IPS DF 6.9 (cell line): Measurements from ENCODE around the gene PPTC7.
A peak's percentile ranks its signal among the peaks of the same experiment; 100 is the strongest.

Experiments used
- DNase-seq: peaks from one replicate; pipeline ENCODE4 v3.0.0-alpha.2; 2013; ENCODE audit warnings: low read depth, low spot score
- H3K27ac ChIP-seq: one replicate; pipeline ENCODE4 v1.5.1; 2013; ENCODE audit warnings: low read length, control low read depth
- H3K27me3 ChIP-seq: 2 replicates; pipeline ENCODE4 v1.6.1; 2013; ENCODE audit warnings: mild to moderate bottlenecking, low read length; ENCODE audit not compliant: control insufficient read depth, insufficient read depth
- H3K36me3 ChIP-seq: 2 replicates; pipeline ENCODE4 v1.6.1; 2013; ENCODE audit warnings: low read length; ENCODE audit not compliant: control insufficient read depth, insufficient read depth
- H3K4me1 ChIP-seq: 2 replicates; pipeline ENCODE4 v1.6.1; 2013; ENCODE audit warnings: low read length; ENCODE audit not compliant: control insufficient read depth, insufficient read depth
- H3K4me3 ChIP-seq: 2 replicates; pipeline ENCODE4 v1.5.1; 2013; ENCODE audit warnings: mild to moderate bottlenecking, low read length
- H3K9me3 ChIP-seq: 2 replicates; pipeline ENCODE4 v1.6.1; 2013; ENCODE audit warnings: low read length, inconsistent platforms; ENCODE audit not compliant: control insufficient read depth, insufficient read depth
- WGBS: extraction: QIAGEN DNeasy Blood & Tissue Kit; methylation state at CpG from one replicate; pipeline ENCODE4 v1.1.7; 2013; ENCODE audit warnings: mixed read lengths, missing lambda C conversion rate; ENCODE audit not compliant: insufficient read length, insufficient coverage; 5-methylcytosine and 5-hydroxymethylcytosine counted together

Gene PPTC7

DNA sequence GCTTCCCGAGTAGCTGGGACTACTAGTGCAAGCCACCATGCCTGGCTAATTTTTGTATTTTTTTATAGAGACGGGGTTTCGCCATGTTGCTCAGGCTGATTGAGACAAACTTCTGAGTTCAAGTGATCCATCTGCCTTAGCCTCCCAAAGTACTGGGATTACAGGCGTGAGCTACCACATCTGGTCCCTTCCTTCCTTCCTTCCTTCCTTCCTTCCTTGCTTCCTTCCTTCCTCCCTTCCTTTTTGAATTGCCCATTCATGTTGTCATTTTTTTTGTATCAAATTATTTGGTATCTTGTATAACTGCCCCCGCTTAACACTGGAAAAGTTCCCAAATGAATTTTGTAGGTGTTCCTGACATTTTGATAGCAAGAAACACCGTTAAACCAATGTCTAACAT is 69.3 kb downstream of the PPTC7 start:
- DNase-seq, result no peak
- no peaks in the 10 kb centered on the region for H3K9me3 ChIP-seq
- no peak overlapping the region for H3K4me3 ChIP-seq
- no CpG with 5 or more reads among the region's 6 CpGs for WGBS
- no peaks in the 10 kb centered on the region for H3K27me3 ChIP-seq
- no peaks in the 10 kb centered on the region for H3K36me3 ChIP-seq
- H3K4me1 ChIP-seq, result no peaks in the 10 kb centered on the region
- no peak overlapping the region for H3K27ac ChIP-seq

DNA sequence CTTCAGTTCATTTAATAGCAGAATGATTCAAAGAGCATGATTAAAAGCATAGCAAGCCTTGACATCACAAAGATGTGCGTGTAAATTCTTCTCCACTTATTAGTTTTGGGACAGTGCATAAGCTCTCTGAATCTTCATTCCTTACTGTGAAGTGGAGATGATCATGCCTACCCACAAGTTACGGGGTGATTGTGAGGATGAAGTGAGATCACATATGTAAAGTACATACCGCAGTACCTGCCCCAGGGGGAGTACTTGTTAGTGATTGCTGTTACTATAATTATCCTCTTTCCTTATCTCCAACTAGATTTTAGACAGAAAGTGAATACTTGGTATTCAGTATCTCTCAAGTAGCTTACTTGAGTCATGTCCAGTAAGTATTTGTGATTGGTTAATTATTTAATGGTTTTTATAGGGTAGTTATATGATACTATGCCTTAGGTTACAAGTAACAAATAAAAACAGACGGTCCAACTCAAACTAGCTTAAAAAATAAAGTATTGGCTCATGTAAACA is 75.0 kb downstream of the PPTC7 start:
- no peak for DNase-seq
- Histone ChIP-seq H3K27me3 (no peaks in the 10 kb centered on the region), H3K27ac (no peak overlapping the region), H3K9me3 (no peaks in the 10 kb centered on the region), H3K4me3 (no peak overlapping the region), H3K4me1 (no peaks in the 10 kb centered on the region), H3K36me3 (no peaks in the 10 kb centered on the region)
- WGBS, result no CpG with 5 or more reads among the region's 4 CpGs

DNA sequence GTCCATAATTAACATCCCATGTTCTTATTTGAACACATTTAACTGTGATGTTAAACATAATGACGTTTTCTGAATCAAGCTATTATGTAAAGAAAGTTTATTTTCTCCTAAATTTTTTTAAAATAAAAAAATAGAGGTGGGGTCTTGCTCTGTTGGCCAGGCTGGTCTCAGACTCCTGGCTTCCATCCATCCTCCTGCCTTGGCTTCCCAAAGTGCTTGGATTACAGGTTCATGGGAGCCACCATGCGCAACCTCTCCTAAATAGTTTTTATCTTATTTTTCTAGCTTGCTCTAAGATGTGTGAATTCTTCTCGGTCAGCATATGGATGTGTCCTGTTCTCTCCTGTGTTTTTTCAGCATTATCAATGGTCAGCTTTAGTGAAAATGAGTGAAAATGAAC is 77.8 kb downstream of the PPTC7 start:
- H3K36me3 ChIP-seq, result no peaks in the 10 kb centered on the region
- H3K4me3 ChIP-seq, result no peak overlapping the region
- no peak overlapping the region for H3K27ac ChIP-seq
- no peaks in the 10 kb centered on the region for H3K9me3 ChIP-seq
- H3K27me3 ChIP-seq, result no peaks in the 10 kb centered on the region; the same call in 1 of the 2 replicates
- DNase-seq, result no peak
- no peaks in the 10 kb centered on the region for H3K4me1 ChIP-seq
- no CpG with 5 or more reads among the region's 3 CpGs for WGBS

DNA sequence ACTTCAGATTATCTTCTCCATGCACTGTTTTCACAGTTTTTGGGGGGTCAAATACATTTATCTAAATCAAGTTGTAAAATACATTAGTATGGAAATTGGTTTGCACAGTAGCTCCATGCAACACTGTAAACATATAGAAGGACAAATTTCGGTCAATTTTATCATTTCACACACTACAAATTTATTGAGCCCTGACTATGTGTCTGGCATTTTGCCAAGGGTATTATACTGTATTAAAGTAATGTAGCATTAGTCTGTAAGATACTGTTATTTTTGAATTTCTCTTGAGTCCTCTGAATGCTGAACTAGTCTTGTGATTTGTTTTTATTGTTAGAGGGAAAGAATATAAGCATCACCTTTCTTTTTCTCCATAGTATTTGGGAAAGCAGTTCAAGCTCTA is 79.7 kb downstream of the PPTC7 start:
- Histone ChIP-seq H3K27me3 (no peaks in the 10 kb centered on the region; the same call in 1 of the 2 replicates), H3K9me3 (no peaks in the 10 kb centered on the region), H3K27ac (no peak overlapping the region), H3K4me1 (no peaks in the 10 kb centered on the region), H3K4me3 (no peak overlapping the region), H3K36me3 (no peaks in the 10 kb centered on the region)
- WGBS, result no CpG with 5 or more reads among the region's 1 CpG
- DNase-seq, result no peak

DNA sequence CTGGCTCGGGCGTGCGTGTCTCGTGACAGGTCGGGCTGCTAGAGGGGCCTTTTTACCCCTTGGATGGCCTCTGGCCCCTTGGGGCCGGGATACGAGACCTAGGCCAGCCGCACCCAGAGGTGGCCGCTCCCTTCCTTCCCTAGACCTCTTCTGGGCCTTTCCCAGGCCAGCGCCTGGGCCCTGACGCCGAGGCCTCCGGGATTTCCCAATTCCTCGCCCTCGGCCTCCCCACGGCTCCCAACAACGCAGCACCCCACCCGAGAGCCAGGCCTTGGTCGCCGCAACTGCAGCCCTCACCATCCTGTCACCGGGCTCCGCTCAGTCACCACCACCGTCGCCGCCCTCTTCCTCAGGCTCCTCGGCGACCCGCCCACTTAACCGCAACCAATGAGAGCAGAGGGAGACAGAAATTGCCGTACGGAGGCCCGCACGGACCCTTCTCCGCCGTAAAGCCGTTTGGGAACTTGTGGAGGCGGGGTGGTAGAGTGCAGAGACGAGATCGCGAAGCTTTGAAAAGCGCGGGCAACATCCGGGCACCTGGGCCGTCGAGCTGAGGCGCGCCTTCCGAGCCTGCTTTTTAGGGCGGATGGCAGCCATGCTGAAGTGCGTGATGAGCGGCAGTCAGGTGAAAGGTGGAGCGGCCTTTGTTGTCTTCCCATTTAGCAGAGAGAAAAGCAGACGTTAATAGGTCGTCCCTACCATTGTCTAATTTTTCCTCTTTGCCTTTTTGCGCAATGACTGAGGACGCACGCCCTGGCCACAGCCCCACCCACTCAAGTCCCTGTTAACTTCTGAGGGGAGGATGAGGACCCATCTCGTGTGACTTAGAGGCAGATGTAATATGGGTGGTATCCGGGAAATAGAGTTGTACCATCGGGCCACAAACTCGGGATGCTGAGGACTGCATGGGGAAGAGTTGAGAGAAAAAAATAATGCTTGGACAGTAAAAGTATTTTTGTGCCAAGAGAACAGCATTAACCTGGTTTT is 81.1 kb downstream of the PPTC7 start, which contains the start of the genes RAD9B and VPS29:
Gene RAD9B (plus strand): TSS at position 580 of the 987 bp plus-strand sequence. CDS start 7 bp downstream, at position 587.
Gene VPS29 (minus strand): TSS at position 360 of the 987 bp plus-strand sequence. CDS start 60 bp downstream, at position 300.
- Histone ChIP-seq H3K9me3 (no peaks in the 10 kb centered on the region), H3K4me3 (peak within 1 kb of the TSS; percentile 77)
- whole genome bisulfite sequencing, result no CpG with 5 or more reads among the region's 61 CpGs

DNA sequence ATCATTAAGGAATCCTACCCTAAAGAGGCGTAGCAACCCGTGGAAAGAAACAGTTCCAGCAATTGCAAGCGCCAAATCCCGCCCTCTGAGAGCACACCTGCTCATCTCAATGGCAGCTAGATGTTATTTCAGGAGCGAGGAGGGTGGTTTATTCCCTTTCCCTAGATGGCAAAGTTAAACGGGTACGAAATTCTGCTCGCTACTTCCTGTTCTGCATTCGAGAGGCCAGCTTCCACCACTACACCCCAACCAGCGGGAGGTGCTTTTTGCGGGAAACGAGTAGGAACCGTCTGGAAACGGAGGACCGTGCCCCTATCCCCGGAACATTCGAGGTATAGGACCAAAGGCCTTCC is 81.7 kb downstream of the PPTC7 start:
- WGBS, result no CpG with 5 or more reads among the region's 17 CpGs

More for the DNA sequence above, 81.1 kb downstream of the PPTC7 start, which contains the start of the genes RAD9B and VPS29:
- Histone ChIP-seq H3K27me3 (no peaks in the 10 kb centered on the region; the same call in 1 of the 2 replicates), H3K4me1 (no peaks in the 10 kb centered on the region), H3K27ac (no peak within 1 kb of the TSS), H3K36me3 (no peaks in the 10 kb centered on the region)
- peak; percentile 96 for DNase-seq

GRCh38 chr12:110498984-110499706 is 84.0 kb downstream of the PPTC7 start:
- H3K9me3 ChIP-seq, result no peaks in the 10 kb centered on the region
- WGBS, result no CpG with 5 or more reads among the region's 4 CpGs
- H3K27me3 ChIP-seq, result no peaks in the 10 kb centered on the region; the same call in 1 of the 2 replicates
- H3K4me3 ChIP-seq, result no peak overlapping the region
- no peaks in the 10 kb centered on the region for H3K4me1 ChIP-seq
- DNase-seq, result no peak
- H3K27ac ChIP-seq, result no peak overlapping the region
- H3K36me3 ChIP-seq, result no peaks in the 10 kb centered on the region

More for the DNA sequence above, 81.7 kb downstream of the PPTC7 start:
- no peaks in the 10 kb centered on the region for H3K9me3 ChIP-seq
- no peaks in the 10 kb centered on the region; the same call in 1 of the 2 replicates for H3K27me3 ChIP-seq
- H3K4me3 ChIP-seq, result peak overlapping the region; percentile 77
- H3K4me1 ChIP-seq, result no peaks in the 10 kb centered on the region
- DNase-seq, result no peak
- H3K27ac ChIP-seq, result no peak overlapping the region
- no peaks in the 10 kb centered on the region for H3K36me3 ChIP-seq
